Hepatocyte (in vitro differentiated cells): ENCODE data around the gene MAFF. TPM values are rescaled to one million over a fixed set of nuclear protein-coding genes. Genes with fewer than 3 reads are reported as not detected.

Source experiments
- DNase-seq: peaks from one replicate; pipeline ENCODE4 v3.0.0-alpha.2; 2016; ENCODE audit warnings: low spot score
- H2AFZ ChIP-seq: fragments of 200-600 bp; sonication (generic); 2 replicates; pipeline ENCODE4 v1.6.0; 2016; ENCODE audit warnings: antibody characterized with exemption, mild to moderate bottlenecking
- H3K27ac ChIP-seq: fragments of 200-600 bp; sonication (generic); 2 replicates; pipeline ENCODE4 v1.5.1; 2016; ENCODE audit warnings: mild to moderate bottlenecking
- H3K27me3 ChIP-seq: fragments of 200-600 bp; sonication (generic); 2 replicates; pipeline ENCODE4 v1.6.1; 2016
- H3K36me3 ChIP-seq: fragments of 200-600 bp; sonication (generic); replicated peaks from 2 replicates; pipeline ENCODE4 v1.5.1; 2016; ENCODE audit warnings: low read depth; ENCODE audit not compliant: insufficient read depth
- H3K4me1 ChIP-seq: fragments of 200-600 bp; sonication (generic); 2 replicates; pipeline ENCODE4 v1.5.1; 2016; ENCODE audit warnings: mild to moderate bottlenecking, moderate library complexity; ENCODE audit not compliant: insufficient read depth
- H3K4me2 ChIP-seq: fragments of 200-600 bp; sonication (generic); 2 replicates; pipeline ENCODE4 v1.6.0; 2016
- H3K4me3 ChIP-seq: fragments of 200-600 bp; sonication (generic); 2 replicates; pipeline ENCODE4 v1.5.1; 2016; ENCODE audit warnings: mild to moderate bottlenecking
- H3K79me2 ChIP-seq: fragments of 200-600 bp; sonication (generic); 2 replicates; pipeline ENCODE4 v1.6.0; 2017; ENCODE audit warnings: mild to moderate bottlenecking
- H3K9me2 ChIP-seq: fragments of 200-600 bp; sonication (generic); replicated peaks from 2 replicates; pipeline ENCODE4 v1.6.0; 2017; ENCODE audit warnings: mild to moderate bottlenecking; ENCODE audit not compliant: insufficient read depth
- H3K9me3 ChIP-seq: fragments of 200-600 bp; sonication (generic); 2 replicates; pipeline ENCODE4 v1.5.1; 2016; ENCODE audit warnings: low read depth, mild to moderate bottlenecking
- H4K20me1 ChIP-seq: fragments of 200-600 bp; sonication (generic); 2 replicates; pipeline ENCODE4 v1.6.0; 2016; ENCODE audit warnings: mild to moderate bottlenecking; ENCODE audit not compliant: insufficient read depth, poor library complexity, severe bottlenecking
- CTCF ChIP-seq: fragments of 200-600 bp; sonication (generic); IDR thresholded peaks from 2 replicates; pipeline ENCODE4 v1.5.1; 2016; ENCODE audit warnings: antibody characterized with exemption, mild to moderate bottlenecking; ENCODE audit not compliant: poor library complexity
- EZH2 ChIP-seq: fragments of 200-600 bp; sonication (generic); IDR thresholded peaks from 2 replicates; pipeline ENCODE4 v1.6.1; 2016; ENCODE audit warnings: antibody characterized with exemption, mild to moderate bottlenecking, borderline replicate concordance
- EZH2phosphoT487 ChIP-seq: fragments of 200-600 bp; sonication (generic); IDR thresholded peaks from one replicate; pipeline ENCODE4 v1.6.1; 2018; ENCODE audit warnings: antibody characterized with exemption, mild to moderate bottlenecking, low read depth, moderate library complexity; ENCODE audit not compliant: unreplicated experiment, severe bottlenecking
- WGBS: methylation state at CpG from one replicate; pipeline ENCODE4 v1.1.6; 2016; ENCODE audit warnings: low lambda C conversion rate; ENCODE audit errors: missing lambda C conversion rate; 5-methylcytosine and 5-hydroxymethylcytosine counted together
- polyA plus RNA-seq: library from polyadenylated mRNA; unstranded; fragments of >200 nt; fragmentation: Nextera tagmentation; extraction: Ambion mirVana; gene quantifications from 2 replicates; pipeline ENCODE4 v1.2.1, GENCODE V29; 2016
- total RNA-seq: library from RNA; depleted of rRNA; stranded (reverse); fragments of >200 nt; gene quantifications from 2 replicates; pipeline ENCODE4 v1.2.3, GENCODE V29; 2014

MAFF gene
- total and polyA plus RNA-seq, 2 experiments from 2014 or later = 67.2 to 70.4 TPM

GRCh38 chr22:38205261-38206128, 3.7 kb downstream of the MAFF start:
- no peaks in the 10 kb centered on the region for H3K9me2 ChIP-seq
- DNase-seq = peak; percentile 64
- no peaks in the 10 kb centered on the region for H3K27me3 ChIP-seq
- H3K4me1 ChIP-seq = no peaks in the 10 kb centered on the region
- peaks cover 66% of the 10 kb centered on the region for H3K79me2 ChIP-seq
- H3K4me2 ChIP-seq = peak overlapping the region; percentile 44
- H3K4me3 ChIP-seq = no peak overlapping the region
- TF ChIP-seq EZH2 (no peak), CTCF (no peak), EZH2phosphoT487 (no peak)
- 87% methylated on average over 15 of the region's 15 CpGs for WGBS
- no peaks in the 10 kb centered on the region for H3K9me3 ChIP-seq
- H4K20me1 ChIP-seq = peaks cover 48% of the 10 kb centered on the region
- H3K27ac ChIP-seq = peak overlapping the region; percentile 44
- no peak overlapping the region for H2AFZ ChIP-seq
- H3K36me3 ChIP-seq = no peaks in the 10 kb centered on the region

GRCh38 chr22:38207898-38208432, 6.2 kb downstream of the MAFF start:
- Histone ChIP-seq H3K9me2 (no peaks in the 10 kb centered on the region), H3K4me3 (no peak overlapping the region), H3K4me1 (no peaks in the 10 kb centered on the region), H4K20me1 (peaks cover 56% of the 10 kb centered on the region), H3K27me3 (no peaks in the 10 kb centered on the region), H3K9me3 (no peaks in the 10 kb centered on the region), H3K79me2 (peaks cover 67% of the 10 kb centered on the region), H3K27ac (no peak overlapping the region), H3K4me2 (no peak overlapping the region), H3K36me3 (no peaks in the 10 kb centered on the region), H2AFZ (no peak overlapping the region)
- WGBS = 95% methylated on average over 7 of the region's 7 CpGs
- TF ChIP-seq EZH2phosphoT487 (no peak), EZH2 (no peak), CTCF (no peak)
- DNase-seq = no peak

GRCh38 chr22:38208551-38208968, 6.8 kb downstream of the MAFF start:
- TF ChIP-seq CTCF = no peak
- no peaks in the 10 kb centered on the region for H3K4me1 ChIP-seq
- H2AFZ ChIP-seq = no peak overlapping the region
- no peaks in the 10 kb centered on the region for H3K9me3 ChIP-seq
- no peaks in the 10 kb centered on the region for H3K36me3 ChIP-seq
- no peak overlapping the region for H3K4me2 ChIP-seq
- no peak for DNase-seq
- H3K4me3 ChIP-seq = no peak overlapping the region
- H4K20me1 ChIP-seq = peaks cover 53% of the 10 kb centered on the region
- H3K27me3 ChIP-seq = no peaks in the 10 kb centered on the region
- no peaks in the 10 kb centered on the region for H3K9me2 ChIP-seq
- no peak overlapping the region for H3K27ac ChIP-seq
- H3K79me2 ChIP-seq = peaks cover 63% of the 10 kb centered on the region
- 83% methylated on average over 6 of the region's 6 CpGs for WGBS
